Ovary (tissue), 3 donors: ENCODE data around the gene AKR1B1.

Source experiments
- CTCF ChIP-seq, 3 donors: fragments of 450-650 bp in 2 of 3; fragments of 200-600 bp in 1 of 3; IDR thresholded peaks; one replicate each; pipeline versions ENCODE4 v1.5.1 to v1.8.0; 2016 to 2022; ENCODE audit warnings: antibody characterized with exemption in 3 of 3, mild to moderate bottlenecking in 1 of 3
- EP300 ChIP-seq: sonication (generic); formaldehyde crosslinking; IDR thresholded peaks from one replicate; pipeline ENCODE4 v1.6.1; 2017; ENCODE audit warnings: antibody characterized with exemption
- POLR2A ChIP-seq: fragments of 450-650 bp; IDR thresholded peaks from one replicate; pipeline ENCODE4 v1.6.1; 2017; ENCODE audit warnings: antibody characterized with exemption, mild to moderate bottlenecking, moderate library complexity
- donor health status: DM: no; HTN: no; CAD: no.

GRCh38 chr7:134482858-134483257 lies 24.0 kb upstream of the AKR1B1 start:
- TF ChIP-seq CTCF (IDR thresholded peaks at IDR 0.05): no peak
- TF ChIP-seq POLR2A: no peak
- no peak for TF ChIP-seq EP300
